ENCODE results near the gene BDNF. TPM values are rescaled to one million over a fixed set of nuclear protein-coding genes. Genes with fewer than 3 reads are reported as not detected.

BDNF gene
- total and polyA plus RNA-seq, 2 donors (not counting 3 experiments of a cell fraction or from before 2014, with no cell fraction given) = 3.1 to 3.6 TPM

DNA sequence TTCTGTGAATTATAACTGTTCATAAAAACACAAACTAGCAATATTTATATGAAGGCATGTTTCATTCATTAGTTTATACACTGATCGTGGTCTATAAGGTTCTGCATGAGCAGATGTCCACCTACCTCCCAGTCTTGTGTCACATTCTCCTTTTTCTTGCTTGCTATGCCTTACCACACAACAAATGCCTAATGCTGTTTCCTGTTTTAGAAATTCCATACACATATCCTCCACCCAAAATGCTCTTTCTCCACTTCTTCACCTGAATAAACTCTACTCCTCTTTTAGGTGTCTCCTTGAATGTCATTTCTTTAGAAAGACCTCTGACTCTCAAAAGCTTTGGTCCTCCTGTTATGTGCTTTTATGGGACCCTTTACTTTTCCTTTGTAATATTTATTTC lies 88.9 kb downstream of the BDNF start:
- BruUV-seq (replicated peaks) = no TSS peak
- CTCF ChIA-PET = no interaction called here

More for the DNA sequence above, 88.9 kb downstream of the BDNF start:
- intact Hi-C loops (cut with micrococcal nuclease) (no loop called here), dilution Hi-C loops (cut with MboI; ENCODE audit: extremely low pct_ligation_motif_present, low sequenced_read_pairs) (no loop called here)
- Histone ChIP-seq H3K4me1 (ENCODE audit: control insufficient read depth, extremely low read depth, insufficient read depth, low read length) (no peaks in the 10 kb centered on the region), H3K9ac (replicated peaks; ENCODE audit: extremely low read depth, insufficient read depth, low read length) (no peak overlapping the region), H3K36me3 (ENCODE audit: control insufficient read depth in 2 of 2, extremely low read depth in 1 of 2, insufficient read depth in 2 of 2, low read length in 2 of 2) (no peaks in the 10 kb centered on the region), H3K9me3 (replicated peaks; ENCODE audit: control insufficient read depth, insufficient read depth, low read length) (no peaks in the 10 kb centered on the region), H3K27ac (ENCODE audit: insufficient read depth, low read depth, low read length) (no peak overlapping the region), H2AFZ (ENCODE audit: low read depth, low read length) (no peak overlapping the region), H3K4me2 (ENCODE audit: insufficient read depth, low read length) (no peak overlapping the region), H3K79me2 (ENCODE audit: control insufficient read depth, insufficient read depth, low read length) (no peaks in the 10 kb centered on the region), H3K9me1 (replicated peaks; ENCODE audit: control insufficient read depth, extremely low read depth, insufficient read depth, low read length) (no peaks in the 10 kb centered on the region), H4K20me1 (replicated peaks; ENCODE audit: control insufficient read depth, extremely low read depth, insufficient read depth, low read length) (no peaks in the 10 kb centered on the region), H3K27me3 (ENCODE audit: control insufficient read depth in 2 of 2, insufficient read depth in 2 of 2, low read length in 2 of 2) (peaks cover 0 to 2% of the 10 kb centered on the region in 2 experiments), H3K4me3 (replicated peaks in 1 of 3; ENCODE audit: insufficient read depth in 1 of 3, low read depth in 1 of 3, low read length in 3 of 3) (no peak overlapping the region)
- POLR2A ChIA-PET = no interaction called here
- FAIRE-seq = no peak
- DNase-seq (ENCODE audit: low read depth, low spot score) = no peak
- TF ChIP-seq POLR2AphosphoS5 (IDR thresholded peaks at IDR 0.05; ENCODE audit: insufficient read depth, low read depth, low read length) (no peak), MYC (IDR thresholded peaks at IDR 0.05; ENCODE audit: low read depth, low read length) (no peak), FOS (IDR thresholded peaks at IDR 0.05; ENCODE audit: borderline replicate concordance, insufficient read depth, low read length) (no peak), EZH2 (IDR thresholded peaks at IDR 0.05; ENCODE audit: borderline replicate concordance, low read depth, low read length, severe bottlenecking) (no peak), JUN (IDR thresholded peaks at IDR 0.05; ENCODE audit: borderline replicate concordance, insufficient read depth, insufficient read length, low read depth) (no peak), GATA2 (IDR thresholded peaks at IDR 0.05; ENCODE audit: insufficient read depth, insufficient read length, low read depth, low read length) (no peak), POLR2A (IDR thresholded peaks at IDR 0.05; ENCODE audit: low read depth, low read length) (no peak)
- TF ChIP-seq, protein P1, sequence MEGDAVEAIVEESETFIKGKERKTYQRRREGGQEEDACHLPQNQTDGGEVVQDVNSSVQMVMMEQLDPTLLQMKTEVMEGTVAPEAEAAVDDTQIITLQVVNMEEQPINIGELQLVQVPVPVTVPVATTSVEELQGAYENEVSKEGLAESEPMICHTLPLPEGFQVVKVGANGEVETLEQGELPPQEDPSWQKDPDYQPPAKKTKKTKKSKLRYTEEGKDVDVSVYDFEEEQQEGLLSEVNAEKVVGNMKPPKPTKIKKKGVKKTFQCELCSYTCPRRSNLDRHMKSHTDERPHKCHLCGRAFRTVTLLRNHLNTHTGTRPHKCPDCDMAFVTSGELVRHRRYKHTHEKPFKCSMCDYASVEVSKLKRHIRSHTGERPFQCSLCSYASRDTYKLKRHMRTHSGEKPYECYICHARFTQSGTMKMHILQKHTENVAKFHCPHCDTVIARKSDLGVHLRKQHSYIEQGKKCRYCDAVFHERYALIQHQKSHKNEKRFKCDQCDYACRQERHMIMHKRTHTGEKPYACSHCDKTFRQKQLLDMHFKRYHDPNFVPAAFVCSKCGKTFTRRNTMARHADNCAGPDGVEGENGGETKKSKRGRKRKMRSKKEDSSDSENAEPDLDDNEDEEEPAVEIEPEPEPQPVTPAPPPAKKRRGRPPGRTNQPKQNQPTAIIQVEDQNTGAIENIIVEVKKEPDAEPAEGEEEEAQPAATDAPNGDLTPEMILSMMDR (IDR thresholded peaks at IDR 0.05; ENCODE audit: extremely low read depth in 1 of 2, insufficient read depth in 1 of 2, low read depth in 1 of 2, low read length in 2 of 2) = no peak
- TF ChIP-seq, protein P2, sequence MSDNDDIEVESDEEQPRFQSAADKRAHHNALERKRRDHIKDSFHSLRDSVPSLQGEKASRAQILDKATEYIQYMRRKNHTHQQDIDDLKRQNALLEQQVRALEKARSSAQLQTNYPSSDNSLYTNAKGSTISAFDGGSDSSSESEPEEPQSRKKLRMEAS (IDR thresholded peaks at IDR 0.05; ENCODE audit: insufficient read depth, insufficient read length) = no peak

Data from endothelial cell of umbilical vein (primary cell).